NCI-H1930 (cell line): Measurements from ENCODE around the gene PPIF.

Experiments used
- DNase-seq, 2 experiments: peaks; one replicate each; lab custom pipeline; 2025; lab: John Stamatoyannopoulos, UW

PPIF gene

GRCh38 chr10:79313911-79314439 lies 33.3 kb upstream of the PPIF start:
- no peak for DNase-seq

GRCh38 chr10:79314761-79315601 lies 32.3 kb upstream of the PPIF start:
- no peak for DNase-seq

- DNase-seq, result no peak
Observed at GRCh38 chr10:79315602-79315920, 31.7 kb upstream of the PPIF start.

- no peak for DNase-seq
Observed at GRCh38 chr10:79316671-79317431, 30.4 kb upstream of the PPIF start.

- DNase-seq, result no peak
Observed at GRCh38 chr10:79318369-79318768, 28.9 kb upstream of the PPIF start.

GRCh38 chr10:79319115-79319771 lies 28.0 kb upstream of the PPIF start:
- DNase-seq, result no peak

GRCh38 chr10:79320316-79320715 lies 27.0 kb upstream of the PPIF start:
- DNase-seq, result no peak

GRCh38 chr10:79320820-79321493 lies 26.3 kb upstream of the PPIF start:
- DNase-seq, result no peak

GRCh38 chr10:79321494-79321882 lies 25.8 kb upstream of the PPIF start:
- DNase-seq, result no peak

- DNase-seq, result no peak
Observed at GRCh38 chr10:79321951-79322350, 25.3 kb upstream of the PPIF start.

- DNase-seq, result no peak
Observed at GRCh38 chr10:79322616-79323543, 24.4 kb upstream of the PPIF start.

GRCh38 chr10:79323602-79324001 lies 23.7 kb upstream of the PPIF start:
- no peak for DNase-seq

- no peak for DNase-seq
Observed at GRCh38 chr10:79324032-79324695, 23.1 kb upstream of the PPIF start.

GRCh38 chr10:79326361-79327089 lies 20.7 kb upstream of the PPIF start:
- no peak for DNase-seq

GRCh38 chr10:79327090-79327457 lies 20.2 kb upstream of the PPIF start:
- DNase-seq, result no peak

GRCh38 chr10:79328147-79328701 lies 19.0 kb upstream of the PPIF start:
- DNase-seq, result no peak

- no peak for DNase-seq
Observed at GRCh38 chr10:79328737-79329504, 18.3 kb upstream of the PPIF start.

- no peak for DNase-seq
Observed at GRCh38 chr10:79329529-79329928, 17.7 kb upstream of the PPIF start.

GRCh38 chr10:79331226-79331625 lies 16.0 kb upstream of the PPIF start:
- DNase-seq, result no peak
